HCT116 (cell line): ENCODE measurements around the gene RFC1. TPM values are rescaled to one million over a fixed set of nuclear protein-coding genes. Genes with fewer than 3 reads are reported as not detected.

ENCODE experiments used
- ATAC-seq: fragments of 200-7000 bp; cut with Tn5 transposase; 2 replicates; pipeline ENCODE4 v1.9.1; 2020; ENCODE audit warnings: mild to moderate bottlenecking, moderate library complexity
- BruUV-seq: library from RNA; stranded (reverse); fragments of 400-500 nt; replicated peaks from 2 replicates; lab custom pipeline; 2021; lab: Mats Ljungman, UMichigan
- CTCF ChIA-PET: fragments of 300-600 bp; sonication (Branson Sonifier 250); formaldehyde crosslinking; loops from one replicate; lab custom pipeline; 2021; ENCODE audit warnings: antibody characterized with exemption; lab: Charles Lee
- POLR2A ChIA-PET: fragments of 300-600, 350-600 bp; sonication (Branson Sonifier 250); formaldehyde crosslinking; loops from one replicate; lab custom pipeline; 2021; ENCODE audit warnings: antibody characterized with exemption; lab: Charles Lee
- RAD21 ChIA-PET, 2 experiments: fragments of 300-600 bp; sonication (Branson Sonifier 250); formaldehyde crosslinking; loops; one replicate each; lab custom pipeline; 2023; ENCODE audit warnings: low total read pairs in 2 of 2; ENCODE audit not compliant: uncharacterized antibody in 2 of 2, unreplicated experiment in 2 of 2, low non-redundant PET in 1 of 2; lab: Charles Lee
- DNase-seq: peaks from one replicate; pipeline ENCODE4 v3.0.0-alpha.2; 2010; ENCODE audit warnings: low read depth, low spot score
- H2AFZ ChIP-seq: fragments of 200-600 bp; shearing (Covaris generic), sonication (generic); 2 replicates; pipeline ENCODE4 v1.6.1; 2017; ENCODE audit warnings: low read depth, mixed run types, mixed read lengths, antibody characterized with exemption, low read length; ENCODE audit not compliant: poor library complexity, severe bottlenecking
- H3K27ac ChIP-seq: 2 replicates; pipeline ENCODE4 v1.5.1; 2012; ENCODE audit warnings: low read depth, low read length
- H3K27me3 ChIP-seq: fragments of 200-600 bp; sonication (generic); 2 replicates; pipeline ENCODE4 v1.6.1; 2016; ENCODE audit warnings: mixed run types, low read length, mixed read lengths; ENCODE audit not compliant: insufficient read depth
- H3K36me3 ChIP-seq, 2 experiments: fragments of 200-500 bp in 1 of 2; fragments of 200-600 bp in 1 of 2; sonication (Bioruptor generic) in 1 of 2; sonication (generic) in 1 of 2; 2 replicates each; pipeline versions ENCODE4 v1.5.1 to v1.6.1; 2014 to 2016; ENCODE audit warnings: low read length in 2 of 2, inconsistent platforms in 1 of 2, mixed read lengths in 1 of 2, mixed run types in 1 of 2; ENCODE audit not compliant: insufficient read depth in 2 of 2, control insufficient read depth in 1 of 2
- H3K4me1 ChIP-seq, 2 experiments: fragments of 200-600 bp in 1 of 2; sonication (generic) in 1 of 2; 2 replicates each; pipeline versions ENCODE4 v1.5.1 to v1.6.1; 2012 to 2017; ENCODE audit warnings: low read length in 2 of 2, inconsistent platforms in 1 of 2, mild to moderate bottlenecking in 1 of 2, mixed read lengths in 1 of 2, mixed run types in 1 of 2, moderate library complexity in 1 of 2; ENCODE audit not compliant: insufficient read depth in 2 of 2, control insufficient read depth in 1 of 2
- H3K4me2 ChIP-seq: fragments of 200-600 bp; sonication (generic); 2 replicates; pipeline ENCODE4 v1.6.1; 2017; ENCODE audit warnings: mixed run types, low read length, mixed read lengths
- H3K4me3 ChIP-seq, 2 experiments: fragments of 200-600 bp in 1 of 2; sonication (generic) in 1 of 2; replicated peaks in 1 of 2; 2 replicates each; pipeline ENCODE4 v1.5.1; 2011 to 2016; ENCODE audit warnings: low read length in 2 of 2, control low read depth in 1 of 2, low read depth in 1 of 2, mild to moderate bottlenecking in 1 of 2, mixed read lengths in 1 of 2, mixed run types in 1 of 2
- H3K79me2 ChIP-seq: fragments of 200-600 bp; sonication (generic); 2 replicates; pipeline ENCODE4 v1.6.1; 2017; ENCODE audit warnings: mild to moderate bottlenecking, mixed run types, low read length, moderate library complexity, mixed read lengths; ENCODE audit not compliant: insufficient read depth
- H3K9ac ChIP-seq: fragments of 200-600 bp; sonication (generic); 2 replicates; pipeline ENCODE4 v1.6.1; 2016; ENCODE audit warnings: low read length, mixed read lengths
- H3K9me2 ChIP-seq: fragments of 200-600 bp; sonication (generic), shearing (Covaris generic); 2 replicates; pipeline ENCODE4 v1.6.1; 2017; ENCODE audit warnings: mixed run types, mild to moderate bottlenecking, moderate library complexity; ENCODE audit not compliant: insufficient read depth
- H3K9me3 ChIP-seq, 2 experiments: fragments of 200-500 bp in 1 of 2; fragments of 200-600 bp in 1 of 2; sonication (Bioruptor generic) in 1 of 2; sonication (generic) in 1 of 2; 2 replicates each; pipeline ENCODE4 v1.6.1; 2014 to 2017; ENCODE audit warnings: low read length in 2 of 2, mixed read lengths in 2 of 2, inconsistent platforms in 1 of 2, low read depth in 1 of 2, mild to moderate bottlenecking in 1 of 2, mixed run types in 1 of 2, moderate library complexity in 1 of 2; ENCODE audit not compliant: control insufficient read depth in 1 of 2, insufficient read depth in 1 of 2
- H4K20me1 ChIP-seq: fragments of 200-600 bp; sonication (generic), shearing (Covaris generic); 2 replicates; pipeline ENCODE4 v1.6.1; 2017; ENCODE audit warnings: mixed run types, mild to moderate bottlenecking, moderate library complexity; ENCODE audit not compliant: insufficient read depth
- ATF3 ChIP-seq: IDR thresholded peaks from 2 replicates; pipeline ENCODE4 v1.6.1; 2012
- CBX3 ChIP-seq: IDR thresholded peaks from 2 replicates; pipeline ENCODE4 v1.6.1; 2012; ENCODE audit warnings: low read depth
- ELF1 ChIP-seq: IDR thresholded peaks from 2 replicates; pipeline ENCODE4 v1.6.1; 2012; ENCODE audit warnings: low read depth, borderline replicate concordance
- EZH2 ChIP-seq: fragments of 200-600 bp; sonication (generic); IDR thresholded peaks from 2 replicates; pipeline ENCODE4 v1.6.1; 2017; ENCODE audit warnings: antibody characterized with exemption, mixed run types
- POLR2A ChIP-seq: IDR thresholded peaks from 2 replicates; pipeline ENCODE4 v1.7.0; 2011; ENCODE audit warnings: borderline replicate concordance; ENCODE audit not compliant: insufficient read depth, insufficient read length; ENCODE audit errors: extremely low read depth
- POLR2AphosphoS5 ChIP-seq: IDR thresholded peaks from 2 replicates; pipeline ENCODE4 v1.6.1; 2011; ENCODE audit warnings: mild to moderate bottlenecking, low read depth, low read length, moderate library complexity
- REST ChIP-seq: IDR thresholded peaks from 2 replicates; pipeline ENCODE4 v1.6.1; 2012; ENCODE audit warnings: low read depth
- SIN3A ChIP-seq: IDR thresholded peaks from 2 replicates; pipeline ENCODE4 v1.6.1; 2012; ENCODE audit warnings: low read depth
- SRF ChIP-seq: IDR thresholded peaks from 2 replicates; pipeline ENCODE4 v1.6.1; 2012; ENCODE audit warnings: low read depth
- YY1 ChIP-seq: IDR thresholded peaks from 2 replicates; pipeline ENCODE4 v1.6.1; 2011; ENCODE audit warnings: low read length, low read depth, moderate library complexity, mild to moderate bottlenecking; ENCODE audit not compliant: insufficient replicate concordance; ENCODE audit errors: extremely low read depth
- ZBTB33 ChIP-seq: IDR thresholded peaks from 2 replicates; pipeline ENCODE4 v1.6.1; 2011; ENCODE audit warnings: mild to moderate bottlenecking, low read length, moderate library complexity; ENCODE audit not compliant: insufficient replicate concordance; ENCODE audit errors: extremely low read depth
- intact Hi-C: fragments of 100-400 bp; cut with micrococcal nuclease; formaldehyde crosslinking; loops from 2 replicates; pipeline ENCODE4 v1.10.0; 2022
- total RNA-seq: library from RNA; stranded (reverse); gene quantifications from one replicate; pipeline ENCODE4 v1.2.1, GENCODE V29; 2021; ENCODE audit not compliant: unreplicated experiment

RFC1 gene
- total RNA-seq, 1 experiment from 2014 or later: 52.3 TPM

GRCh38 chr4:39303871-39304270 lies 62.3 kb downstream of the RFC1 start:
- POLR2A ChIA-PET: no interaction called here
- Histone ChIP-seq H2AFZ (no peak overlapping the region), H3K9me3 (no peaks in the 10 kb centered on the region), H4K20me1 (no peaks in the 10 kb centered on the region), H3K4me1 (peaks cover 5% of the 10 kb centered on the region in 2 experiments; a peak in 2 of 4 replicates), H3K36me3 (peaks cover 11 to 34% of the 10 kb centered on the region in 2 experiments; a peak in 3 of 4 replicates), H3K4me2 (no peak overlapping the region), H3K27me3 (no peaks in the 10 kb centered on the region), H3K4me3 (no peak overlapping the region), H3K9me2 (no peaks in the 10 kb centered on the region), H3K9ac (no peak overlapping the region), H3K27ac (no peak overlapping the region), H3K79me2 (peaks cover 11% of the 10 kb centered on the region)
- no peak for DNase-seq
- CTCF ChIA-PET: no interaction called here
- RAD21 ChIA-PET: no interaction called here
- intact Hi-C loops: no loop called here
- TF ChIP-seq POLR2AphosphoS5 (no peak), ZBTB33 (no peak), ELF1 (no peak), SRF (no peak), EZH2 (no peak), YY1 (no peak), SIN3A (no peak), POLR2A (no peak), REST (no peak), CBX3 (no peak), ATF3 (no peak)
- no peak for ATAC-seq
- no TSS peak for BruUV-seq
